Lower lobe of right lung (tissue), 2 donors: ENCODE data around the gene PNPLA2. TPM values are rescaled to one million over a fixed set of nuclear protein-coding genes. Genes with fewer than 3 reads are reported as not detected.

Experiments
- ATAC-seq, 2 donors: fragments of 200-7000 bp; cut with Tn5 transposase; one replicate each; pipeline ENCODE4 v1.9.1; 2020 to 2022; ENCODE audit warnings: mild to moderate bottlenecking in 2 of 2, moderate library complexity in 2 of 2
- DNase-seq: peaks from one replicate; pipeline ENCODE4 v3.0.0-alpha.2; 2020
- H3K27ac ChIP-seq: fragments of 200-600 bp; one replicate; pipeline ENCODE4 v1.8.0; 2022
- H3K27me3 ChIP-seq: fragments of 200-600 bp; one replicate; pipeline ENCODE4 v1.8.0; 2022; ENCODE audit warnings: low read depth
- H3K36me3 ChIP-seq: fragments of 200-600 bp; one replicate; pipeline ENCODE4 v1.8.0; 2022; ENCODE audit warnings: mild to moderate bottlenecking
- H3K4me1 ChIP-seq: fragments of 200-600 bp; one replicate; pipeline ENCODE4 v1.8.0; 2022
- H3K4me3 ChIP-seq: fragments of 200-600 bp; one replicate; pipeline ENCODE4 v1.8.0; 2022; ENCODE audit warnings: mild to moderate bottlenecking
- H3K9me3 ChIP-seq: fragments of 200-600 bp; one replicate; pipeline ENCODE4 v1.8.0; 2022
- intact Hi-C: fragments of 100-400 bp; cut with DNase I; formaldehyde crosslinking; loops from one replicate; pipeline ENCODE4 v1.11.0; 2022
- total RNA-seq: library from RNA; stranded (reverse); fragmentation: NEBNext Ultra II Directional; extraction: Animal tissue kit (Norgen Biotek cat#: 25700); gene quantifications from one replicate; pipeline ENCODE4 v1.2.1, GENCODE V29; 2021
- TF ChIP-seq, protein P1 (sequence below): fragments of 200-600 bp; IDR thresholded peaks from one replicate; pipeline ENCODE4 v1.8.0; 2022; ENCODE audit warnings: antibody characterized with exemption, mild to moderate bottlenecking
- donor health status: DM: no; HTN: yes; CAD: no; lungs with severe emphysema.

The PNPLA2 gene
- total RNA-seq, 1 donor from 2014 or later, result 137 TPM

DNA sequence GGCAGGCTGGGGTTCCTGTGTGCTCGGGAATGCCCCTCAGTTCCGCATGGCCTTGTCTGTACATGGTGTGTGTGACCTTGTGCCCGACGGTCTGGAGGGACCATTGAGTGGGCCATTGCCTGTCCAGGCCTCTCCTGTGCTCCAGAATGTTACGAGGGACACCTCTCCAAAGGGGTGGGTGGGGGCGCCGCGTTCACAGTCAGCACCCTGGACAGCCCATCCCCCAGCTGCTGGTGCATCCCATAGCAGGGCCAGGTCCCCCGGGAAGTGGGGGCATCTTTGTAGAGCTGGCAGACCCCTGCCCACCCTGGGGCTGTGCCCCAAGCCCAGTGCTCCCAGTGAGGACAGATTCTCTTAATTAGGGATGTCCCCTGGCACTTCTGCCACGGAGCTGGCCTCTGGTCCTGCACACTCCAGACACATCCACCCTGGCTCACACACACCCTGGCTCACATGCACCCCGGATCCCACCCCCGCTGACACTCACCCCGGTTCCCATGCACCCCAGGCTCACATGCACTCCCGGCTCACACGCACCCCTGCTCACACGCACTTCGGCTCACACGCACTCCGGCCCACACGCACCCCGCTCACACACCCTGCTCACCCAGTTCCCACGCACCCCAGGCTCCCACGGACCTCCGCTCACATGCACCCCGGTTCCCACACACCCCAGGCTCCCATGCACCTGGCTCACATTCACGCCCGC is 39.5 kb downstream of the PNPLA2 start:
- Histone ChIP-seq H3K27ac (no peak overlapping the region), H3K4me3 (no peak overlapping the region), H3K36me3 (peaks cover 22% of the 10 kb centered on the region), H3K9me3 (no peaks in the 10 kb centered on the region), H3K4me1 (peaks cover 16% of the 10 kb centered on the region), H3K27me3 (no peaks in the 10 kb centered on the region)
- intact Hi-C loops, result no loop called here
- DNase-seq (no peak), ATAC-seq (no peak)
- TF ChIP-seq, protein P1, sequence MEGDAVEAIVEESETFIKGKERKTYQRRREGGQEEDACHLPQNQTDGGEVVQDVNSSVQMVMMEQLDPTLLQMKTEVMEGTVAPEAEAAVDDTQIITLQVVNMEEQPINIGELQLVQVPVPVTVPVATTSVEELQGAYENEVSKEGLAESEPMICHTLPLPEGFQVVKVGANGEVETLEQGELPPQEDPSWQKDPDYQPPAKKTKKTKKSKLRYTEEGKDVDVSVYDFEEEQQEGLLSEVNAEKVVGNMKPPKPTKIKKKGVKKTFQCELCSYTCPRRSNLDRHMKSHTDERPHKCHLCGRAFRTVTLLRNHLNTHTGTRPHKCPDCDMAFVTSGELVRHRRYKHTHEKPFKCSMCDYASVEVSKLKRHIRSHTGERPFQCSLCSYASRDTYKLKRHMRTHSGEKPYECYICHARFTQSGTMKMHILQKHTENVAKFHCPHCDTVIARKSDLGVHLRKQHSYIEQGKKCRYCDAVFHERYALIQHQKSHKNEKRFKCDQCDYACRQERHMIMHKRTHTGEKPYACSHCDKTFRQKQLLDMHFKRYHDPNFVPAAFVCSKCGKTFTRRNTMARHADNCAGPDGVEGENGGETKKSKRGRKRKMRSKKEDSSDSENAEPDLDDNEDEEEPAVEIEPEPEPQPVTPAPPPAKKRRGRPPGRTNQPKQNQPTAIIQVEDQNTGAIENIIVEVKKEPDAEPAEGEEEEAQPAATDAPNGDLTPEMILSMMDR, result no peak

DNA sequence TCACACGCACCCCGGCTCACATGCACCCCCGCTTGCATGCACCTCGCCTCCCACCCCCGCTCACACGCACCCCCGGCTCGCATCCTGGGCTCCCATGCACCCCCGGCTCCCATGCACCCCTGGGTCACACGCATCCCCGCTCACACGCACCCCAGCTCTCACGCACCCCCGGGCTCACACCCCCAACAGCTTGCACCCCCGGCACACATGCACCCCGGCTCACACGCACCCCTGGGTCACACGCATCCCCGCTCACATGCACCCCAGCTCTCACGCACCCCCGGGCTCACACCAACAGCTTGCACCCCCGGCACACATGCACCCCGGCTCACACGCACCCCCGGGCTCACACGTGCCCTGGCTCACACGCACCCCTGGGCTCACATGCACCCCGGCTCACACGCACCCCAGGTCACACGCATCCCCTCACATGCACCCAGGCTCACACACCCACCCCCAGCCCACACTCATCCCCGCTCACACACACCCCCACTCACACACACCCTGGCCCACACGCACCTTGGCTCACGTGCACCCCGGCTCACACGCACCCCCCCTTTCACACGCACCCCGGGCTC is 40.1 kb downstream of the PNPLA2 start:
- no peaks in the 10 kb centered on the region for H3K9me3 ChIP-seq
- no peak overlapping the region for H3K4me3 ChIP-seq
- H3K27ac ChIP-seq, result no peak overlapping the region
- H3K36me3 ChIP-seq, result peaks cover 28% of the 10 kb centered on the region
- intact Hi-C loops, result no loop called here
- DNase-seq (no peak), ATAC-seq (no peak)
- no peaks in the 10 kb centered on the region for H3K27me3 ChIP-seq
- H3K4me1 ChIP-seq, result peaks cover 16% of the 10 kb centered on the region
- TF ChIP-seq, protein P1, result no peak

DNA sequence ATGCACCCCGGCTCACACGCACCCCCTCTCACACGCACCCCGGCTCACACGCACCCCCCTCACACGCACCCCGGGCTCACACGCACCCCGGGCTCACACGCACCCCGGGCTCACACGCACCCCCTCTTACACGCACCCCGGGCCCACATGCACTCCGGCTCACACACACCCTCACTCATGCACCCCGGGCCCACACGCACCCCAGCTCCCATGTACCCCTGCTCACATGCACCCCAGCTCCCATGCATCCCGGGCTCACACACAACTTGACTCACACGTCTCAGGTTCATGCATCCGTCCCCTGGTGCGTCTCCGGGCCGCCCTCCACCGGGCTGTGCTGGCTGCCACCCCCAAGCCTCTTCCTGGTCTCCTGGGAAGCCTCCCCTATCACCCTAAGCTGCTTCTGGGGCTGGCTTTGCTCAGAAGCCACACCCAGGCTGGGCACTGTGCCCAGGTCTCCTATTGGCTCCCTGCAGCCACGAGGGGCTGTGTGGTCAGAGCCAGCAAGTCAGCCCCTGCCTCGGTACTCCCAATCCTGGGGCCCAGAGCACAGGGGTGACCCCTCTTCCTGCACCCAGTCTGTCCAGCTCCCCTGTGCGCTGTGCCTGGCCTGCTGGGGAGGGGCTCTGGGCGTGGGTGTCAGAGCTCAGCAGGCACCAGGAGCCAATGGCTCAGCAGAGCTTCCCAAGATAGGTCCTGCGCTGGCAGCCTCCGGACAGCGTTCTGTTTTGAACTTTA is 40.8 kb downstream of the PNPLA2 start:
- DNase-seq, result peak; percentile 74
- intact Hi-C loops, result no loop called here
- peaks cover 16% of the 10 kb centered on the region for H3K4me1 ChIP-seq

DNA sequence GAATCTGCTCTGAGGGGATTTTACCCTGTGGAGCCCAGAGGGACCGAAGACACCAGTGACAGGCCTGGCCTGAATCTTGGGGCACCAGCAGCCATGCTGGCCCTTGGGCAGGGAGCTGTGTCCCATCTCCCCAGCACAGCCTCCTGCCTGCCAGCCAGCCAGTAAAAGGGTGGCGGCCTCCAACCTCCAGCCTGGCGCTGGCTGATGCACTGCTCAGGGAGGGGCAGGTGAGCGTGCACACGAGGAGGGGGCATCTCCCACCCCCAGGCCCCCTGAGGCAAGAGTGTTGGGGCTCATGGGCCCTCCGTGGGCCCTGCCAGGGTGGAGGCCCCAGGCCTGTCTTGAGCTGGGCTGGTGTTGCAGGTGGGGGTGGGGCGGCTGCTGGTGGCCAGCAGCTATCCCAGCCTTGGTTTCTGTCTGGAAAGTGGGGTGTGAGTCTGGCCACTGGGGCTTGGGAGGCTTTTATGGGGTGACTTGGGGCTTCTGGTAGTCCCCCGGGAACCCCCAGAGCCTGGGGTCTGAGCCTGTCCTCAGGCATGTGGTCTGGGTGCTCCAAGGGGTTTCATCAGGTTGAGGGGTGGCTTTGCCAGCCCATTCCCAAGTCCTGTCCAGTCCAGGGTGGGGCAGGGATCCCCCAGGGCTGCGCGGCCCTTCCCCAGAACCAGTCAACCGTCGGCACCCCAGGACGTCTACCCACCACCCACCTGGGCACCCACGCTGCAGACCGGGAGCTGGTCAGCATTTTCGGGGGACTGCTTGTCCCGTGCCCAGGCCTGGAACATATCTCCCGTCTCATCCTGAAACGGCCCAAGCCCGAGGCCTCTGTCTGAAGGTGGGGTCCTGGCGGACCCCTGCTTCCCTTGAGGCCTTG is 41.8 kb downstream of the PNPLA2 start:
- TF ChIP-seq, protein P1, result no peak
- ATAC-seq, result no peak
- peaks cover 16% of the 10 kb centered on the region for H3K4me1 ChIP-seq
- H3K9me3 ChIP-seq, result no peaks in the 10 kb centered on the region
- H3K27ac ChIP-seq, result peak overlapping the region; percentile 24
- intact Hi-C loops, result no loop called here
- peaks cover 40% of the 10 kb centered on the region for H3K36me3 ChIP-seq
- H3K27me3 ChIP-seq, result no peaks in the 10 kb centered on the region
- no peak overlapping the region for H3K4me3 ChIP-seq
- no peak for DNase-seq

More for the DNA sequence above, 40.8 kb downstream of the PNPLA2 start:
- peak overlapping the region; percentile 24 for H3K27ac ChIP-seq
- no peaks in the 10 kb centered on the region for H3K27me3 ChIP-seq
- ATAC-seq, result peak in 1 of 2 donors; percentile 30
- H3K9me3 ChIP-seq, result no peaks in the 10 kb centered on the region
- H3K4me3 ChIP-seq, result no peak overlapping the region
- H3K36me3 ChIP-seq, result peaks cover 35% of the 10 kb centered on the region
- TF ChIP-seq, protein P1, result no peak

DNA sequence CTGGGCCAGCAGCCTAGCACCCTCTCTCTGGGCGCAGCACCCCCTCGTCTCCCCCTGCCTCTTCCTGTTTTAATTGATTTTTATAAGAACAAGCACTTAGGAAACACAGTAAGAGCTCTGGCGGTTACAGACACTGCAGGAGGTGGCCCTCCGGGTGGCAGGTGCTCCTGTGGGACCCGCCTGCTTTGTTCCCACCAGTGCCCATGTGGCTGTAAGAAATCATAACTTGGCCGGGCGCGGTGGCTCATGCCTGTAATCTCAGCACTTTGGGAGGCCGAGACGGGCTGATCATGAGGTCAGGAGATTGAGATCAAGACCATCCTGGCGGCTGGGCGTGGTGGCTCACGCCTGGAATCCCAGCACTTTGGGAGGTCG is 42.4 kb downstream of the PNPLA2 start:
- ATAC-seq (no peak), DNase-seq (no peak)
- Histone ChIP-seq H3K4me3 (no peak overlapping the region), H3K27ac (no peak overlapping the region), H3K27me3 (no peaks in the 10 kb centered on the region), H3K36me3 (peaks cover 42% of the 10 kb centered on the region), H3K4me1 (peaks cover 16% of the 10 kb centered on the region), H3K9me3 (no peaks in the 10 kb centered on the region)
- TF ChIP-seq, protein P1, result no peak
- intact Hi-C loops, result no loop called here
